Gastrocnemius medialis (tissue), 4 donors: Measurements from ENCODE around the gene ZNF423.

Source experiments
- CTCF ChIP-seq, 5 experiments: fragments of 450-650 bp in 3 of 5; fragments of 200-600 bp in 2 of 5; sonication (generic) in 2 of 5; IDR thresholded peaks in 4 of 5; conservative IDR thresholded peaks in 1 of 5; 1 replicate in 4 of 5; 2 replicates in 1 of 5; pipeline ENCODE4 v1.5.1; 2016 to 2019; ENCODE audit warnings: antibody characterized with exemption in 5 of 5, mild to moderate bottlenecking in 3 of 5, moderate library complexity in 3 of 5
- POLR2A ChIP-seq, 2 donors: fragments of 450-650 bp; IDR thresholded peaks; one replicate each; pipeline ENCODE4 v1.6.1; 2017; ENCODE audit warnings: antibody characterized with exemption in 2 of 2, mild to moderate bottlenecking in 2 of 2, moderate library complexity in 2 of 2

GRCh38 chr16:49836668-49837067 is 19.2 kb downstream of the ZNF423 start:
- TF ChIP-seq CTCF (IDR thresholded peaks at IDR 0.05 in 4 of 5, conservative IDR thresholded peaks at IDR 0.05 in 1 of 5) (no peak), POLR2A (IDR thresholded peaks at IDR 0.05) (no peak)
